Trophoblast cell (in vitro differentiated cells and primary cell): ENCODE measurements around the gene TAPBPL.

Experiments used
- DNase-seq, 2 donors: peaks; one replicate each; pipeline ENCODE4 v3.0.0-alpha.2; 2016
- H2AFZ ChIP-seq: 2 replicates; pipeline ENCODE4 v1.6.1; 2013; ENCODE audit warnings: low read length, moderate library complexity, mild to moderate bottlenecking; ENCODE audit not compliant: insufficient read depth, poor library complexity
- H2AK5ac ChIP-seq: 2 replicates; pipeline ENCODE4 v1.6.1; 2013; ENCODE audit warnings: mild to moderate bottlenecking, low read length
- H2BK120ac ChIP-seq: 2 replicates; pipeline ENCODE4 v1.6.1; 2013; ENCODE audit warnings: low read length, mild to moderate bottlenecking, moderate library complexity; ENCODE audit not compliant: insufficient read depth, poor library complexity
- H2BK12ac ChIP-seq: 2 replicates; pipeline ENCODE4 v1.6.1; 2013; ENCODE audit warnings: mild to moderate bottlenecking, low read length, moderate library complexity
- H2BK5ac ChIP-seq: 2 replicates; pipeline ENCODE4 v1.6.1; 2013; ENCODE audit warnings: low read length, low read depth, moderate library complexity, mild to moderate bottlenecking; ENCODE audit not compliant: poor library complexity
- H3K14ac ChIP-seq: 2 replicates; pipeline ENCODE4 v1.6.1; 2013; ENCODE audit warnings: mild to moderate bottlenecking, low read length
- H3K18ac ChIP-seq: 2 replicates; pipeline ENCODE4 v1.6.1; 2013; ENCODE audit warnings: mild to moderate bottlenecking, low read length
- H3K23ac ChIP-seq: 2 replicates; pipeline ENCODE4 v1.6.1; 2013; ENCODE audit warnings: low read length
- H3K27ac ChIP-seq: 2 replicates; pipeline ENCODE4 v1.5.1; 2013; ENCODE audit warnings: low read depth, mild to moderate bottlenecking, inconsistent platforms, low read length, moderate library complexity
- H3K27me3 ChIP-seq: 2 replicates; pipeline ENCODE4 v1.6.1; 2013; ENCODE audit warnings: inconsistent platforms, mild to moderate bottlenecking, low read length, moderate library complexity; ENCODE audit not compliant: insufficient read depth
- H3K36me3 ChIP-seq, 2 experiments: 1 replicate in 1 of 2; 2 replicates in 1 of 2; pipeline ENCODE4 v1.6.1; 2013; ENCODE audit warnings: low read length in 2 of 2, mild to moderate bottlenecking in 2 of 2, moderate library complexity in 1 of 2; ENCODE audit not compliant: insufficient read depth in 2 of 2, control insufficient read depth in 1 of 2
- H3K4ac ChIP-seq: 2 replicates; pipeline ENCODE4 v1.6.1; 2013; ENCODE audit warnings: low read depth, mild to moderate bottlenecking, low read length, moderate library complexity
- H3K4me1 ChIP-seq, 2 experiments: 1 replicate in 1 of 2; 2 replicates in 1 of 2; pipeline ENCODE4 v1.6.1; 2013; ENCODE audit warnings: low read length in 2 of 2, mild to moderate bottlenecking in 2 of 2, moderate library complexity in 1 of 2; ENCODE audit not compliant: insufficient read depth in 2 of 2, control insufficient read depth in 1 of 2
- H3K4me2 ChIP-seq: 2 replicates; pipeline ENCODE4 v1.6.1; 2013; ENCODE audit warnings: inconsistent platforms, mild to moderate bottlenecking, low read length, moderate library complexity
- H3K4me3 ChIP-seq: 2 replicates; pipeline ENCODE4 v1.5.1; 2013; ENCODE audit warnings: mild to moderate bottlenecking, low read depth, low read length, inconsistent platforms
- H3K79me1 ChIP-seq: one replicate; pipeline ENCODE4 v1.6.1; 2013; ENCODE audit warnings: low read length
- H3K79me2 ChIP-seq: 2 replicates; pipeline ENCODE4 v1.6.1; 2013; ENCODE audit warnings: low read length, mild to moderate bottlenecking; ENCODE audit not compliant: control insufficient read depth, insufficient read depth, poor library complexity
- H3K9ac ChIP-seq: 2 replicates; pipeline ENCODE4 v1.6.1; 2013; ENCODE audit warnings: mild to moderate bottlenecking, low read length
- H3K9me3 ChIP-seq: 2 replicates; pipeline ENCODE4 v1.6.1; 2013; ENCODE audit warnings: low read depth, mild to moderate bottlenecking, control low read depth, inconsistent platforms, low read length; ENCODE audit not compliant: insufficient read depth
- H4K12ac ChIP-seq: 2 replicates; pipeline ENCODE4 v1.6.1; 2013; ENCODE audit warnings: low read depth, mild to moderate bottlenecking, low read length, moderate library complexity
- H4K8ac ChIP-seq: 2 replicates; pipeline ENCODE4 v1.6.1; 2013; ENCODE audit warnings: low read depth, mild to moderate bottlenecking, low read length, moderate library complexity
- H4K91ac ChIP-seq: one replicate; pipeline ENCODE4 v1.6.1; 2013; ENCODE audit warnings: low read depth, mild to moderate bottlenecking, low read length, moderate library complexity
- WGBS: extraction: QIAGEN DNeasy Blood & Tissue Kit; methylation state at CpG from one replicate; pipeline ENCODE4 v1.1.7; 2013; ENCODE audit warnings: missing lambda C conversion rate; ENCODE audit not compliant: insufficient read length, insufficient coverage; ENCODE audit errors: extremely low coverage; 5-methylcytosine and 5-hydroxymethylcytosine counted together

Gene TAPBPL

GRCh38 chr12:6463858-6464257 is 12.0 kb downstream of the TAPBPL start:
- Histone ChIP-seq H3K18ac (no peak overlapping the region), H3K9ac (no peak overlapping the region), H3K23ac (no peak overlapping the region), H3K4me1 (no peaks in the 10 kb centered on the region), H3K9me3 (peaks cover 3% of the 10 kb centered on the region), H3K4ac (no peak overlapping the region), H2AK5ac (no peak overlapping the region), H2BK5ac (no peak overlapping the region), H4K91ac (no peak overlapping the region), H3K27ac (no peak overlapping the region), H3K79me1 (no peaks in the 10 kb centered on the region), H2AFZ (no peak overlapping the region), H3K4me3 (no peak overlapping the region), H3K79me2 (no peaks in the 10 kb centered on the region), H3K36me3 (peaks cover 31 to 44% of the 10 kb centered on the region in 2 experiments), H3K27me3 (no peaks in the 10 kb centered on the region), H3K4me2 (no peak overlapping the region), H4K8ac (no peak overlapping the region), H3K14ac (no peak overlapping the region), H2BK120ac (no peak overlapping the region), H4K12ac (no peak overlapping the region), H2BK12ac (no peak overlapping the region)
- DNase-seq, result no peak
- no CpG with 5 or more reads among the region's 6 CpGs for WGBS

- no CpG with 5 or more reads among the region's 8 CpGs for WGBS
- H4K91ac ChIP-seq, result no peak overlapping the region
- H4K12ac ChIP-seq, result no peak overlapping the region
- H3K4me2 ChIP-seq, result no peak overlapping the region
- no peaks in the 10 kb centered on the region for H3K27me3 ChIP-seq
- no peaks in the 10 kb centered on the region for H3K79me2 ChIP-seq
- peaks cover 31 to 44% of the 10 kb centered on the region in 2 experiments for H3K36me3 ChIP-seq
- no peak overlapping the region for H3K23ac ChIP-seq
- no peak overlapping the region for H3K4ac ChIP-seq
- no peak overlapping the region for H2BK12ac ChIP-seq
- no peak overlapping the region for H2AFZ ChIP-seq
- H2AK5ac ChIP-seq, result no peak overlapping the region
- H2BK120ac ChIP-seq, result no peak overlapping the region
- peaks cover under 1% of the 10 kb centered on the region in 2 experiments for H3K4me1 ChIP-seq
- H3K4me3 ChIP-seq, result no peak overlapping the region
- no peak overlapping the region for H3K9ac ChIP-seq
- DNase-seq, result no peak
- no peak overlapping the region for H3K27ac ChIP-seq
- no peak overlapping the region for H2BK5ac ChIP-seq
- H3K9me3 ChIP-seq, result peaks cover 3% of the 10 kb centered on the region
- H3K18ac ChIP-seq, result no peak overlapping the region
- H3K14ac ChIP-seq, result no peak overlapping the region
- H4K8ac ChIP-seq, result no peak overlapping the region
- H3K79me1 ChIP-seq, result no peaks in the 10 kb centered on the region
Measured at GRCh38 chr12:6464531-6464930, 12.7 kb downstream of the TAPBPL start.

GRCh38 chr12:6465467-6466183 is 13.8 kb downstream of the TAPBPL start:
- no peak overlapping the region for H3K4me3 ChIP-seq
- no peak overlapping the region for H3K4ac ChIP-seq
- no peak overlapping the region for H2BK120ac ChIP-seq
- no peak overlapping the region for H3K9ac ChIP-seq
- no peak overlapping the region for H3K18ac ChIP-seq
- H3K23ac ChIP-seq, result no peak overlapping the region
- H3K36me3 ChIP-seq, result peaks cover 29 to 42% of the 10 kb centered on the region in 2 experiments
- H3K9me3 ChIP-seq, result peaks cover 3% of the 10 kb centered on the region
- no peak overlapping the region for H4K91ac ChIP-seq
- no peak overlapping the region for H3K4me2 ChIP-seq
- peak; percentile 65 to 90 for DNase-seq
- peaks cover 4% of the 10 kb centered on the region for H3K79me1 ChIP-seq
- H4K12ac ChIP-seq, result no peak overlapping the region
- H3K79me2 ChIP-seq, result peaks cover 7% of the 10 kb centered on the region
- no peaks in the 10 kb centered on the region for H3K27me3 ChIP-seq
- peaks cover 4 to 5% of the 10 kb centered on the region in 2 experiments for H3K4me1 ChIP-seq
- no peak overlapping the region for H4K8ac ChIP-seq
- H2BK12ac ChIP-seq, result no peak overlapping the region
- H2AFZ ChIP-seq, result no peak overlapping the region
- no peak overlapping the region for H3K14ac ChIP-seq
- no peak overlapping the region for H2AK5ac ChIP-seq
- H2BK5ac ChIP-seq, result no peak overlapping the region
- H3K27ac ChIP-seq, result no peak overlapping the region
- WGBS, result no CpG with 5 or more reads among the region's 6 CpGs

GRCh38 chr12:6466184-6466573 is 14.3 kb downstream of the TAPBPL start:
- Histone ChIP-seq H3K23ac (no peak overlapping the region), H4K12ac (no peak overlapping the region), H2AFZ (no peak overlapping the region), H4K8ac (no peak overlapping the region), H3K27ac (no peak overlapping the region), H2BK5ac (no peak overlapping the region), H2BK12ac (no peak overlapping the region), H4K91ac (no peak overlapping the region), H3K9me3 (peaks cover 3% of the 10 kb centered on the region), H2BK120ac (no peak overlapping the region), H3K27me3 (no peaks in the 10 kb centered on the region), H3K18ac (no peak overlapping the region), H3K9ac (no peak overlapping the region), H3K14ac (no peak overlapping the region), H3K4me2 (no peak overlapping the region), H3K4ac (no peak overlapping the region), H3K79me1 (peaks cover 8% of the 10 kb centered on the region), H3K4me1 (peaks cover 4 to 5% of the 10 kb centered on the region in 2 experiments), H3K79me2 (peaks cover 7% of the 10 kb centered on the region), H2AK5ac (no peak overlapping the region), H3K4me3 (no peak overlapping the region), H3K36me3 (peaks cover 27 to 38% of the 10 kb centered on the region in 2 experiments)
- WGBS, result no CpG with 5 or more reads among the region's 5 CpGs
- DNase-seq, result no peak
